GM12891 (cell line): ENCODE measurements around the gene CEP43.

Experiments
- PAX5 ChIP-seq: IDR thresholded peaks from 2 replicates; pipeline ENCODE4 v1.6.1; 2011; ENCODE audit warnings: low read length, moderate library complexity, mild to moderate bottlenecking; ENCODE audit not compliant: insufficient read depth, severe bottlenecking
- POLR2A ChIP-seq: IDR thresholded peaks from 2 replicates; pipeline ENCODE4 v1.6.1; 2011; ENCODE audit warnings: low read depth, low read length, control low read depth
- POLR2AphosphoS5 ChIP-seq: IDR thresholded peaks from 2 replicates; pipeline ENCODE4 v1.6.1; 2011; ENCODE audit warnings: low read depth, low read length, control low read depth
- SPI1 ChIP-seq: IDR thresholded peaks from 2 replicates; pipeline ENCODE4 v1.6.1; 2011; ENCODE audit warnings: low read depth, low read length, control low read depth
- TAF1 ChIP-seq: IDR thresholded peaks from 2 replicates; pipeline ENCODE4 v1.6.1; 2011; ENCODE audit warnings: low read depth, low read length, control low read depth

GRCh38 chr6:166952567-166953486 is 46.4 kb upstream of the CEP43 start:
- no peak for TF ChIP-seq POLR2AphosphoS5
- no peak for TF ChIP-seq POLR2A
- no peak for TF ChIP-seq TAF1
- TF ChIP-seq SPI1, result no peak
- no peak for TF ChIP-seq PAX5
